ENCODE results near the gene TRMT44.

TRMT44 gene

GRCh38 chr4:8516996-8517550 is 76.5 kb downstream of the TRMT44 start:
- DNase-seq, result no peak

GRCh38 chr4:8517946-8518345 is 77.4 kb downstream of the TRMT44 start:
- no peak for DNase-seq

GRCh38 chr4:8522160-8523120 is 81.9 kb downstream of the TRMT44 start:
- no peak for DNase-seq

- DNase-seq, result no peak
Measured at GRCh38 chr4:8523175-8523574, 82.6 kb downstream of the TRMT44 start.

- no peak for DNase-seq
Measured at GRCh38 chr4:8523766-8524165, 83.2 kb downstream of the TRMT44 start.

GRCh38 chr4:8524595-8525382 is 84.2 kb downstream of the TRMT44 start:
- no peak for DNase-seq

- no peak for DNase-seq
Measured at GRCh38 chr4:8525383-8526120, 85.0 kb downstream of the TRMT44 start.
